ENCODE data around the gene ZNF688.

ZNF688 gene

DNA sequence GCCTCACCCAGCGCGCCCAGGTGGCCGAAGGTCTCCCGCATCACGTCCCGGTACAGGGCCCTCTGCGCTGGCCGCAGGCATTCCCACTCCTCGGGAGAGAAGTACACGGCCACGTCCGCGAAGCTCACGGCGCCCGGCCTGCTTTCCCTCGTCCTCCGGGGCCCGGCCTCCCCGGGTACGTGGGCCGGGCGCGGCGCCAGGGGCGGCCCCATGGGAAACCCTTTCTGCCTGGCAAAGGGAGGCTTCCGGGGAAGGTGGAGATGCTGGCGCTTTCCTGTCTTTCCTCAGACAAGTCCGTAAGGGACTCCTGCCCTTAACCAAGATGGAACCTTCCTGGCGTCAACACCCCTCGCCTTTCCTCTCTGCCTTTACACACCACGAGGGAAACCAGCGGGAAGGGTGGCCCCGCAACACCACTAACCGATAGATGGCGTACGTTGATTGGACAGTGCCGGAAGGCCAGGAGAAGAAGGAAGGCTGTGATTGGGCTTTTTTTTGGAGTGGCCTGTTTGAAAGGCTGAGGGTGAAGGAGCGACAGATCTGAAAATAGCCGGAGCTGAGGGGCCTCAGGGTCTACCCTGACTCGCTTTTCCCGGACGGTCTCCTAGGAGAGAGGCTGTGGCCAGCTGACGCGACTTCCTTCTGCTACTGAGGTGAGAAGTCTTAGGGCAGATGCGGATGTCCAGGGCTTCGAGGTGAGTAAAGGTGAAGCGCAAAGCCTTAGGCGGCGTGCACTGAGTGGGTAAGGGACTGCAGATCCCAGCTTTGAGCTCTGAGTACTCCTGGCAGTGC lies 14.1 kb upstream of the ZNF688 start, which contains the start of gene ZNF785:
Gene ZNF785 (minus strand): TSS at position 298 of the 792 bp plus-strand sequence. CDS start 86 bp downstream, at position 212.
- DNase-seq (ENCODE audit: low spot score): peak; percentile 98

DNA sequence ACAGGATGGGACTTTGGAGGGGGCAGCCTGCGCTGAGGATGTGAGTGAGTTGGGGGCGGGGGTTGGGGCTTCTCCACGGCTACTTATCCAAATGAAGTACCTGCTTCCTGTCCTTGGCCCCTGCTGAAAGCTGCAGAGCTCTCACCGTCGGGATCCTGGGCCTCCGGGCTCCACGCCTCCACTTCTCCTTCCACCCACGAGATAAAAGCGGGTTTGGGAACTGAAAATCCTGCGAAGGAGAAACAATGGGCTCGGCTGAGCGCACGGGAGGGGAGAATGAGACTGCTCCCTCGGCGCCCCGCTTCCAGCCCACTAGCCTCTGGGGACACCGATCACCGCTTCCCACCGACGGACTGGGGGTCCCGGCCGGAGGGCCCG lies 13.5 kb upstream of the ZNF688 start:
- no peak for DNase-seq (ENCODE audit: low spot score)

DNA sequence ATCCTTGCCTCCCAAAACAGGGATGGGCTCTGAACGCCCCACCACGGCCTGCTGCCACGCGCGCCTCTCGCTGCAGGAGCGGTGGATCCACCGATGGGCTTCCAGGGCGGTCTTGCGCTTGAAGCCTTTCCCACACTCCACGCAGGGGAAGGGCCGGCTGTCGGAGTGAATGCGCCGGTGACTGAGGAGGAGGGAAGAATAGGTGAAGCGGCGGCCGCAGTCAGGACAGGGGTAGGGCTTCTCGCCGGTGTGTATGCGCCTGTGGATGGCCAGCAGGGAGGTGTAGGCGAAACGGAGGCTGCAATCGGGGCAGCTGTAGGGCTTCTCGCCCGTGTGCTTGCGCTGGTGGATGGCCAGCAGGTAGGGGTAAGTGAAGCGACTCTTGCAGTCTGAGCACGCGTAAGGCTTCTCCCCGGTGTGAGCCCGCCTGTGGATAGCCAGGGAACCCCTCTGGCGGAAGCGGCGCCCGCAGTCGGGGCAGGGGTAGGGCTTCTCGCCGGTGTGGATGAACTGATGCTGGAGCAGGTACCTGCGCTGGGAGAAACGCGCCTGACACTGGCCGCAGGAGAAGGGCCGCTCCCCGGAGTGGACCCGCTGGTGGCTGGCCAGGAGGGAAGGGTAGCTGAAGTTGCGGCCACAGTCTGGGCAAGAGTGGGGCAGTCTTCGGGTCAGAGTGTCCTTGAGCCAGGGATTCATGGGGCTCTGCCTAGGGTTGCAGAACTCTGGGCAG lies 11.3 kb upstream of the ZNF688 start:
- no peak for DNase-seq (ENCODE audit: low spot score)

DNA sequence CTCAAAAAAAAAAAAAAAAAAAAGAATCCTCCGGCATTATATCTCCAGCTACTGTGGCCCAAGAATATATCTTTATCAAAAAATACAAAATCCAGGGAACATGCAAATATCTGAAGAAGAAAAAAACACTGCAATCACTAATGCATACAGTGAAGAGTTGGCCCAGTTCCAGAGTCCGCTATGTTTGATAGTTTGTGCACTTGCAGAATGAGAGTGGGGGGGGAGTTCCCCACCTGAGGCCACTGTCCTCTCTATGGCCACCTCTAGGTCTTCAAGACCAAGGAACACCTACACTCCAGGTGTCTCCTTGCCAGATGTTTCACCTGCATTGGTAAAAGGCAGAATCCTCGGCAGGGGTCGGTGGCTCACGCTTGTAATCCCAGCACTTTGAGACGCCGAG lies 9.9 kb upstream of the ZNF688 start:
- DNase-seq (ENCODE audit: low spot score): no peak

DNA sequence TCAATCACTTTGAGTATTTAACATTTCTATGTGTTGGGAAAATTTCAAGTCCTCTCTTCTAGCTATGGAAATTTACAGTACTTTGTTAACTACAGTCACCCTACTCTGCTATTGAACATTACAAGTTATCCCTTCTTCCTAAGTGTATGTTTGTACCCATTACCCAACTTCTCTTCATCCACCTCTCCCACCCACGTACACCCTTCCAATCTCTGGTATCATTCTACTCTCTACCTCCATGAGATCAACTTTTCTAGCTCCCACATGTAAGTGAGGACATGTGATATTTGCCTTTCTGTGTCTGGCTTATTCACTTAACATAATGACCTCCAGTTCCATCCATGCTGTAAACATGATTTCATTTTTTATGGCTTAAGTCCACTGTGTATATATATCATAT lies 3.2 kb upstream of the ZNF688 start:
- DNase-seq (ENCODE audit: low spot score): no peak

DNA sequence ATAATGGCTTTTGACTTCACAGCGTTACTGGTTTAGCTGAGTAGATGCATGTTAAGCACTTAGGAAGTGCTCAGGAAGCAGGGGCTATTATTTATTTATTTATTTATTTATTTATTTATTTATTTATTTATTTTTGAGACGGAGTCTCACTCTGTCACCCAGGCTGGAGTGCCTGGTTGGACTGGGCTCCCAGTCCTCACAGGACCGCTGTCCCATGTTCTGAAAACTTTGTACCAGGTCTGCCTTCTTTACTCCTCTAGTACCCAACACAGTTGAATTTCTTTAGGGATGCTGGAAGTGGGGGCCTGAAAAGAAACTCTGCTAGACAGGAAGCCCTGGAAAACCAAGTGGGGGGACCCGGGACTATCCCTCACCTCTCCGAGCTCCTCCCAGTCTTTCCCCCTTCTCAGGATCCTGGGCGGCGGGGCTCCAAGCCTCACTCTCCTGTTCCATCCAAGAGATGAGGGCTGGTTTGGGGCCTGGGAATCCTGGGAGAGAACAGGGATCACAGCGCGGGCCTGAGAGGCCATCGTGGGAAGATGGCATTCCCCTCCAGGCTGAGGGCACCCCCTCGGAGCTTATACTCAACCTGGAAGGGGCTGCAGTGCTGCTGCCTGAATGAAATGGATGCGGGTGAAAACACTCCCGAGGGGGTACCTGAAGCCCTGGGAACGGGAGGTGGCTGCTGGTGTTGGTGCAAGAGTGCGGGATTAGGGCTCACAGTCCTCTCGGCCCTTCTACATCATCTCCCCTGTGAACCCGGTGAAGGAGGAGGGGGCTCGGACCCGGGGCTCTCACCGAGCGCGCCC lies 674 bp downstream of the ZNF688 start:
- peak; percentile 26 for DNase-seq (ENCODE audit: low spot score)

DNA sequence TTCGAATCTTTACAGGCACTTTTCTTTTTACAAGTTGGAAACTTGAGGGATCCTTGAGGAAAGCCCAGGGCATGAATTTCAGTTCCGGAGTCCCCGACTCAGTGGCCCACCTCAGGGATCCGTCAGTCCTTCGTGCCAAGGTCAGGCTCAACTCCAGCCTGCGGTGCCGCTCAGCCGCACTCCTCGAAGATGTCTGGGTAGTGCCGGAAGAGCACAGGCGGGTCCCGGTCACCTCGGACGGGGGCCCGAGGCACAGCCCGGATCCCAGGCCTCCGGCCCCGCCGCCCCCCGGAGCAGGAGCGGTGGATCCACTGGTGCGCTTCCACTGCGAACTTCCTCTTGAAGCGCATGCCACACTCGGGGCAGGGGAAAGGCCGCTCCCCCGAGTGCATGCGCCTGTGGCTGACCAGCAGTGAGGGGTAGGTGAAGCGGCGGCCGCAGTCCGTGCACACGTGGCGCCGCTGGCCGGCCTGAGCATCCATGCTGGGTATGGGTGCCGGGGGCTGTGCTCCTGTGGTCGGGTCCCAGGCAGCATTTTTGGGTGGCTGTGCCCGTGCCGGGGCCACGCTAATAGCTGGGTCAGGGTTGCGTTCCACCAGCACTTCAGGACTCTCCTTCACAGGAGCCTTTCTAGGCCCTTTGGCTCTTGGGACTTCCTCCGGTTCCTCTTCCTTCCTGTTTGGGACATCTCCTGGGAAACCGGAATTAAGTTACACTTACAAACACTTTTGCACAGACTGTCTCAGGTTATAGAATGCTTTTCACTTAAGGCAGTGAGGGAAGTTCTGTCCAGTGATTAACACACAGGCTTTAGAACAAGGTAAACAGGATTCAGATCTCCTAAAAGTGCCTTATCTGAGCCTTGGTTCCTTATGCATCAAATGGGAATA lies 1.5 kb downstream of the ZNF688 start:
- no peak for DNase-seq (ENCODE audit: low spot score)

DNA sequence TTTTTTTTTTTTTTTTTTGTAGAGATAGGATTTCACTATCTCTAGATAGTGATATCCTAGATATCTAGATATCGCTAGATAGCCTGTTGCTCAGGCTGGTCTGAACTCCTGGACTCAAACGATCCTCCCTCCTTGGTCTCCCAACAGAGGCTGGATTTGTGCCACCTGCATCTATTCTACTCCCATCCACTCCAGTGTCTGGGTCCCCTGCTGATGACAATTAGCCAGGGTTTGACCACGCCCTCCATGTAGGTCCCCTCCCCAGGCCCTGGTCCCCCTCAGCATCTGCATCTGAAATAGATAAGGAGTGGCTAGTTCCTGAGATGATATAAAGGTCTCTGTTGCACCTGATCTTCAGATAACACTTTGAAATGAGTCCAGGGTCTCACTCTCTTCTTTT lies 2.2 kb downstream of the ZNF688 start:
- no peak for DNase-seq (ENCODE audit: low spot score)

DNA sequence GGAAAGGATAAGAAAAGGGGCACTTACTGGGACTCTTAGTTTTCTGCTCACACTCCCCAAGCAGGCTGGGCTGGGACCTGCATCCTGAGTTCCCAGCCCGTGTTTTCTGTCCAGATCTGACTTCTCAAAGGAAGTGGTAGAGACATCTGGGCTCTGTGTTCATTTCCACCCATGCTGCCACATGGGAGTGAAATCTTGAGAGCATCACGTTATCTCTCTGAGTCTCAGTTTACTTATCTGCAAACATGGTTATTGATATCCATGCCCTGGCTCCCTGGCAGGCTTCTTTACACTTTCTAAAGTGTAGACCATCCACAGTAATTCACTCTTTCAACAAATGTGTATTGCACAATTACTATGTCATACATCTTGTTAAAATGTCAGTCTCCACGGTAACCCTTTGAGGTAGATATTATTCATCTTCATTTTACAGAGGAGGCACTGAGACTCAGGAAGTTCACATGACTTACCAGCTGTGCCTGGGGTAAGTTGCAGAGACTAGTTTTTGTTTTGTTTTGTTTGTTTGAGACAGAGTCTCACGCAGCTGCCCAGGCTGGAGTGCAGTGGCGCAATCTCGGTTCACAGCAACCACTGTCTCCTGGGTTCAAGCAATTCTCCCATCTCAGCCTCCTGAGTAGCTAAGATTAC lies 3.4 kb downstream of the ZNF688 start:
- DNase-seq (ENCODE audit: low spot score): no peak

DNA sequence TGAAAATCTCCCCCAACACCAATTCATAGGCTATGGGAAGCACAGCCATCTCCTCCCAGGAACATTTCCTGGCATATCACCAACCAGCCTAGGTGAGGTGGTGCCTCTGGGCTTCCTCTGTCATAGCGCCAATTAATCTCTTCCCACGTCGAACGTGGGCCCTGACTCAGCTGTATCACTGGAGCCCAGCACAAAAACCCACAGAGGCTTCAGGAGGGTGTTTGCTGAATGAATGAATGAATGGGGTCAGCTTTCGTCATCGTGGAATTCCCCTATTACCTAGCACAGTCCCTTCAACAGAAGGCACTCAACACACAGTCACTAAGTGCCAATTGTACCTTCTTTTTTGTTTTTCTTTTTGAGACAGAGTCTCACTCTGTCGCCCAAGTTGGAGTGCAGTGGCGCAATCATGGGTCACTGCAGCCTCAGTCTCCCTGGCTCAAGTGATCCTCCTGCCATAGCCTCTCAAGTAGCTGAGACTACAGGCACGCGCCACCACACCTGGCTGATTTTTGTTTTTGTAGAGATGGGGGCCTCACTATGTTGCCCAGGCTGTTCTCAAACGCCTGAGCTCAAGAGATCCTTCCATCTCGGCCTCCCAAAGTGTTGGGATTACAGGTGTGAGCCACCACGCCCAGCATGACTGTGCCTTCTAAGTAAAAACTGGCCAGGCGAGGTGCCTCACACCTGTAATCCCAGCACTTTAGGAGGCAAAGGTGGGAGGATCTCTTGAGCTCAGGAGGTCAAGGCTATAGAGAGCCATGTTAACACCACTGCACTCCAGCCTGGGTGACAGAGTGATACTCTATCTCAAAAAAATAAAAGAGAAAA lies 4.1 kb downstream of the ZNF688 start:
- DNase-seq (ENCODE audit: low spot score): no peak

DNA sequence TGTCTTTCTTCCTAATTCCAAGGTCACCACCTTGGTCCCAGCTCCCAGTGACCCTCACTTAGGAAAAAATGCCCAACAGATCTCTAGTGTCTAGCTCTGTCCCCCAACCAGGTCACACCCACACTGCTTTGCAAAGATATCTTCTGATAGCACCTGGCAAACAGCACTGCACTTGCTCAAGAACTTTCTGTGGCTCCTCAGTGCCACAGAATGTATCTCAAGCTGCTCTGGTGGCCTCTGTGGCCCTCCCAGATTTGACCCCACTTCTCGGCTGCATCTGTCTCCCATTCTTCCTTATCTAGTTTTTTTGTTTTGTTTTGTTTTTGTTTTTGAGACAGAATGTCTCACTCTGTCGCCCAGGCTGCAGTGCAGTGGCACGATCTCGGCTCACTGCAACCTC lies 5.0 kb downstream of the ZNF688 start:
- DNase-seq (ENCODE audit: low spot score): no peak

DNA sequence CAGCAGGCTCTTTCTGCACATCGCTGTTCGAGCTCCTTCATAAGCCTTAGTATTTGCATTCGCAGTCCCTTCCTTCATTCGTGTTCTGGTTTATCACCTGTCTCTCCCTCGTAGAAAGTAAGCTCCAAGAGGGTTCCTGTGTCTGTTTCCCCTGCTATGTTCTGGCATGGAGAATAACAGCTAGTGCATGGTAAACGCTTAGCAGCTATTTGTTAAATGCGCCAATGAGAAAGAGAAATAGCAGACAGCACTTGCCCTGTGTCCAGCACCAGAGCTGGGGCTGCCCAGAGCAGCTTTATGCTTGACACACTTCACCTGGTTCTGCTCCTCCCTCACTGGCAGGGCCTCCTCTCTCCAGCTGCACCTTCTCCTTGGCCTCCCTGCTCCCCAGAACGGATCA lies 5.5 kb downstream of the ZNF688 start:
- DNase-seq (ENCODE audit: low spot score): no peak

DNA sequence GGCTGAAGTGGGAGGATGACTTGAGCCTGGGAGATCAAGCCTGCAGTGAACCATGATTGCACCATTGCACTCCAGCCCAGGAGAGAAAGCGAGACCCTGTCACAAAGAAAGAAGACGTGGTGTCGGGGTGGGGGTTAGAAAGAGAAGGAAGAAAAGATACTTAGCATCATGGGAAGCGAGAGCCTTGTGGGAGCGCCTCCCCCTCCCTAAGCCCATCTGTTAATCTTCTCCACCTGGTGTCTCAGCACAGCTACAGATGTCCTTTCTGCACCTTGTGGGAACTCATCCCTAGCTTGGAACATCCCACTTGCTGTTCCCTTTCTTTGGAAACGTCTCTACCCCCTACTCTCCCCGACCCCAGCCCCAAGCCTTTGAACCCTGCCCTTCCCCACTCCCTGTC lies 6.0 kb downstream of the ZNF688 start:
- no peak for DNase-seq (ENCODE audit: low spot score)

DNA sequence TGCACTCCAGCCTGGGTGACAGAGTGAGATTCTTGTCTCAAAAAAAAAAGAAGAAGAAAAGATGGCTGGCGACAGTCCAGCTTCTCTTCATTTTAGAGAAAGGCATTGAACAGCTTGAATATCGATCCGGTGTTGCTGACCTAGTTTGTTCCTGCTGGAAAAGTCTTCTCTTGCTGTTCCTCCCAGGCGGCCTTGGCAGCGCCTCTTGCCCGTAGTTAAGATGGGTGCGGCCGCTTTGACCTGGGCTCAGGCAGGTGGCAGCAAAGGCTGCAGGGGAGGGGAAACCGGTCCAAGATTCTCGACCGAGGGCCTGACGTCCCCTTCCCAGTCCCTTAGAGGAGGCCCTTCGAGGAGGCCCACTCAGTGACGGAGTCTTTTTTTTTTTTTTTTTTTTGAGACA lies 9.5 kb downstream of the ZNF688 start:
- DNase-seq (ENCODE audit: low spot score): no peak

DNA sequence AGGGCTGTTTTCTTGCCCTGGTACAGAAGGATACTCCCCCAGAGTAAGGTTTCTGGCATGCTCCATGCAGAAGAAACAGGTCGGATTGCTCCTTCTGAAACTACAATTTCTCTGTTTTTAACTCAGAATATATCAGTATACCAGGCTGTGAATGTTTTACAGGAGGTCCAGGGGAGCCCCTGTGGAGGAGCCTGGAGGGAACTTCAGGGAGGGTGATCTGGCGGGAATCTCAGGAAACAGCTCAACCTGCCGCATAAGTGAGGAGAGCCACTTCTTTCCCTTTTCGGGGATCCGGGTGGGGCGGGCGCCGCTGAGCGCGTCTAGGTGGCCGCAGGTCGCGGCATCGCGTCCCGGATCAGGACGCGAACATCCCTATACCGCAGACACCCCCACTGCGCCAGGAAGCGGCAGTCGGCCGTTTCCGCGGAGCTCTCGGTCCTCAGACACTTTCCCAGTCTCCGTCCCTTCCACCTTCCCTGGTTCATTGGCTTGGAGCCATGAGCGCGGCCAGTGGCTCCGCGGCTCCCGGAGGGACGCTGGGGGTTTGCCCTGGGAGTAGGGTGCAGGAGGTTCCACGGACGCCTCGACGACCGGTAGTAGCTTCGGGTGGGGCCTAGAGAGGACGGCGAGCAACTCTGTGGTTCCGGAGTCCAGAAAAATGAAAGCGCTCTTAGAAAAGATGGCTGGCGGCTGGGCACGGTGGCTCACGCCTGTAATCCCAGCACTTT lies 10.3 kb downstream of the ZNF688 start:
- DNase-seq (ENCODE audit: low spot score): no peak

DNA sequence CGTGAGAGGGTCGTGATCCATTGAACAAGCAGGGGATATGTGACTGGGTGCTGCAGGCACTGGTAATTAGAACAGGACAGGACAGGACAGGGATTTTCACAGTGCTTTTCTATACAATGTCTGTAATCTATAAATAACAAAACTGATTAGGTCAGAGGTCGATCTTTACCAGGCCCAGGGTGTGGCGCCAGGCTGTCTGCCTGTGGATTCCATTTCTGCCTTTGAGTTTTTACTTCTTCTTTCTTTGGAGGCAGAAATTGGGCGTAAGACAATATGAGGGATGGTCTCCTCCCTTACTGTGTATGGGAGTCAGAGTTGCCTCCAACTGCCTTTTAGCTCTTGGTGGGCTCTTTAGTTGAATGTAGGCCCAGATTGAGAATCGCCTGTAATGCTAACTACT lies 11.8 kb downstream of the ZNF688 start:
- DNase-seq (ENCODE audit: low spot score): no peak

DNA sequence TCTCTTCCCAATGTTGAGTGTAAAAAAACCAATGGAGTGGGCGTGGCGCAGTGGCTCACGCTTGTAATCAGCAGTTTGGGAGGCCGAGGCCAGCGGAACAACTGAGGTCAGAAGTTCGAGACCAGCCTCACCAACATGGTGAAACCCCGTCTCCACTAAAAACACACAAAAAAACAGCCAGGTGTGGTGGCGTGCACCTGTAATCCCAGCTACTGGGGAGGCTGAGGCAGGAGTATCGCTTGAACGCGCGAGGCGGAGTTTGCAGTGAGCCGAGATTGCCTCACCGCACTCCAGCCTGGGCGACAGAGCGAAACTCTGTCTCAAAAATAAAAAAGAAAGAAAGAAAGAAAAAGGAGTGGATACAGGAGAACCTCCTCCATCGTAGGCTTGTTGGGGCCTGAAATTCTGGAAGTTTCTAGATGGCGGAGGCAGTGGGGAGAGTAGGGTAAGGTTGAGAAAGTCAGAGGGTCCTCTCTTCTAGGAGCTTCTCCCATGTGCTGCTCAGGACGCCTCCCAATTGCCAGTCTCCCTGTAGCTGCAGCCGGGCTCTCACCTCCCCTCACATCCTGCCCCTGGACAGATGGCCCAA lies 12.6 kb downstream of the ZNF688 start:
- DNase-seq (ENCODE audit: low spot score): no peak

DNA sequence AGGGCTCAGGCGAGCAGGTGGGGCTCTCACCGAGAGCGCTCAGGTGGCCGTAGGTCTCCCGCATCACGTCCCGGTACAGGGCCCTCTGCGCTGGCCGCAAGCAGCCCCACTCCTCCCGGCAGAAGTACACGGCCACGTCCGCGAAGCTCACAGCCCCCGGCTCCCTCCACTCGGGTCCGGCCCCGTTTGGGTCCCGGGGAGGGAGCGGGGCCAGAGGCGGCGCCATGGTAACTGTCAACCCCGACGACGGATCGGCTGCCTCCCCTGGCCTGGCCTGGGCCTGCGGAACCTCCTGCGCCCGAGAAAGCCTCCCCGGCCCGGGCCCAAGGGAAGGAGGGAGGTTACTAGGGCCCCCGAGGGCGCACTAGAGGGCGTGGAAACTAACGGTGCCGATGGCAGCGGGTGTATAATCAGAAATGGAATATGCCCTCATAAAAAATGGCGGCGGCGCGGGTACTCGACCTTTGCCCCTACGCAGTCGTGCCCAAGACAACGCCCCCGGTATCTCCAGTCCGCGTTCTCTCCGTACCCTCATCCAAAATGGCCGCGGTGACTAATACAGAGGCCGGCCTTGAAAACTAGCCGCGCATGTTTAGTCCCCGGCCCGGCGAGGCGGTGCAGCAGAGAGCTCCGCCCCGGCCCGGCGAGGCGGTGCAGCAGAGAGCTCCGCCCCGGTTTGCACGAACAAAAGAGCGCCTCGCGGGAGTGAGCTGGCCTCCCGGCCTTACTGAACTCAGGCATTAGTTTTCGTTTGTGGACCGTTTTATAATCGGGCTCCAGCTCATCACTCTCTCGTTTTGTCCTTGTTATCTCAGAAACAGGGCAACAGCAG lies 13.3 kb downstream of the ZNF688 start, which contains the start of gene ZNF764:
Gene ZNF764 (minus strand): TSS at position 418 of the 832 bp plus-strand sequence. CDS start 192 bp downstream, at position 226.
- DNase-seq (ENCODE audit: low spot score): peak; percentile 99
